DND-41 (cell line): ENCODE results near the gene NUDT12.

Experiments
- ATAC-seq: fragments of 200-7000 bp; cut with Tn5 transposase; 3 replicates; pipeline ENCODE4 v1.9.1; 2021; ENCODE audit warnings: low read depth; ENCODE audit not compliant: insufficient read depth
- DNase-seq: peaks from one replicate; pipeline ENCODE4 v3.0.0-alpha.2; 2020
- H2AFZ ChIP-seq: 2 replicates; pipeline ENCODE4 v1.6.0; 2012; ENCODE audit warnings: low read depth, low read length
- H3K27ac ChIP-seq: 2 replicates; pipeline ENCODE4 v1.5.1; 2012; ENCODE audit warnings: low read length, inconsistent platforms
- H3K27me3 ChIP-seq: fragments of 200-600 bp; sonication (generic); 2 replicates; pipeline ENCODE4 v1.6.0; 2012; ENCODE audit warnings: low read length, mild to moderate bottlenecking, inconsistent platforms; ENCODE audit not compliant: insufficient read depth, poor library complexity
- H3K36me3 ChIP-seq: 2 replicates; pipeline ENCODE4 v1.5.1; 2012; ENCODE audit warnings: low read length, inconsistent platforms; ENCODE audit not compliant: insufficient read depth
- H3K4me1 ChIP-seq: 2 replicates; pipeline ENCODE4 v1.5.1; 2012; ENCODE audit warnings: mild to moderate bottlenecking, low read length; ENCODE audit not compliant: insufficient read depth
- H3K4me2 ChIP-seq: 2 replicates; pipeline ENCODE4 v1.6.0; 2012; ENCODE audit warnings: mild to moderate bottlenecking, moderate library complexity, low read length, inconsistent platforms; ENCODE audit not compliant: insufficient read depth
- H3K4me3 ChIP-seq, 2 experiments: fragments of 200-600 bp in 1 of 2; shearing (Covaris generic) in 1 of 2; 2 replicates each; pipeline ENCODE4 v1.5.1; 2012 to 2016; ENCODE audit warnings: inconsistent platforms in 2 of 2, low read length in 2 of 2, mild to moderate bottlenecking in 2 of 2, low read depth in 1 of 2, moderate library complexity in 1 of 2
- H3K79me2 ChIP-seq: 2 replicates; pipeline ENCODE4 v1.6.0; 2012; ENCODE audit warnings: low read length, inconsistent platforms; ENCODE audit not compliant: insufficient read depth
- H3K9ac ChIP-seq: 2 replicates; pipeline ENCODE4 v1.6.0; 2012; ENCODE audit warnings: low read depth, mild to moderate bottlenecking, inconsistent platforms, low read length, moderate library complexity
- H3K9me3 ChIP-seq: 2 replicates; pipeline ENCODE4 v1.5.1; 2012; ENCODE audit warnings: low read length, moderate library complexity, mild to moderate bottlenecking, inconsistent platforms; ENCODE audit not compliant: insufficient read depth, severe bottlenecking
- H4K20me1 ChIP-seq: 2 replicates; pipeline ENCODE4 v1.6.0; 2012; ENCODE audit warnings: low read length; ENCODE audit not compliant: insufficient read depth
- CTCF ChIP-seq: IDR thresholded peaks from 2 replicates; pipeline ENCODE4 v1.5.1; 2012; ENCODE audit warnings: borderline replicate concordance, low read length, moderate library complexity, mild to moderate bottlenecking; ENCODE audit not compliant: poor library complexity, severe bottlenecking; ENCODE audit errors: extremely low read depth
- EZH2 ChIP-seq: IDR thresholded peaks from 3 replicates; pipeline ENCODE4 v1.6.1; 2012; ENCODE audit warnings: borderline replicate concordance, low read depth, mild to moderate bottlenecking, moderate library complexity, low read length, inconsistent platforms; ENCODE audit not compliant: severe bottlenecking

The NUDT12 gene

GRCh38 chr5:103602438-103602837 is 39.8 kb upstream of the NUDT12 start:
- Histone ChIP-seq H3K36me3 (no peaks in the 10 kb centered on the region), H3K4me1 (no peaks in the 10 kb centered on the region), H4K20me1 (no peaks in the 10 kb centered on the region), H3K4me3 (no peak overlapping the region), H3K27ac (no peak overlapping the region), H3K9ac (no peak overlapping the region), H3K4me2 (no peak overlapping the region), H3K9me3 (no peaks in the 10 kb centered on the region), H3K27me3 (no peaks in the 10 kb centered on the region), H2AFZ (no peak overlapping the region), H3K79me2 (no peaks in the 10 kb centered on the region)
- TF ChIP-seq EZH2 (no peak), CTCF (no peak)
- no peak for DNase-seq
- no peak for ATAC-seq

GRCh38 chr5:103601314-103601713 is 38.7 kb upstream of the NUDT12 start:
- Histone ChIP-seq H3K36me3 (no peaks in the 10 kb centered on the region), H3K9ac (no peak overlapping the region), H3K27ac (no peak overlapping the region), H3K4me2 (no peak overlapping the region), H3K27me3 (no peaks in the 10 kb centered on the region), H2AFZ (no peak overlapping the region), H3K4me3 (no peak overlapping the region), H4K20me1 (no peaks in the 10 kb centered on the region), H3K4me1 (no peaks in the 10 kb centered on the region), H3K79me2 (no peaks in the 10 kb centered on the region), H3K9me3 (no peaks in the 10 kb centered on the region)
- no peak for DNase-seq
- no peak for TF ChIP-seq EZH2
- TF ChIP-seq CTCF = no peak
- ATAC-seq = no peak

- H4K20me1 ChIP-seq = no peaks in the 10 kb centered on the region
- H3K27me3 ChIP-seq = no peaks in the 10 kb centered on the region
- TF ChIP-seq CTCF = no peak
- no peak for TF ChIP-seq EZH2
- H3K79me2 ChIP-seq = no peaks in the 10 kb centered on the region
- no peaks in the 10 kb centered on the region for H3K9me3 ChIP-seq
- no peak overlapping the region for H3K4me2 ChIP-seq
- no peak overlapping the region for H3K4me3 ChIP-seq
- DNase-seq (no peak), ATAC-seq (no peak)
- H3K9ac ChIP-seq = no peak overlapping the region
- no peak overlapping the region for H3K27ac ChIP-seq
- H2AFZ ChIP-seq = no peak overlapping the region
- H3K36me3 ChIP-seq = no peaks in the 10 kb centered on the region
- H3K4me1 ChIP-seq = no peaks in the 10 kb centered on the region
Measured at GRCh38 chr5:103600086-103600485, 37.5 kb upstream of the NUDT12 start.

- Histone ChIP-seq H3K36me3 (no peaks in the 10 kb centered on the region), H3K9ac (no peak overlapping the region), H3K27me3 (no peaks in the 10 kb centered on the region), H3K9me3 (no peaks in the 10 kb centered on the region), H3K27ac (no peak overlapping the region), H3K4me1 (no peaks in the 10 kb centered on the region), H3K79me2 (no peaks in the 10 kb centered on the region), H2AFZ (no peak overlapping the region), H4K20me1 (no peaks in the 10 kb centered on the region), H3K4me3 (no peak overlapping the region), H3K4me2 (no peak overlapping the region)
- TF ChIP-seq EZH2 (no peak), CTCF (no peak)
- DNase-seq = no peak
- ATAC-seq = no peak
Measured at GRCh38 chr5:103598997-103599566, 36.5 kb upstream of the NUDT12 start.
